Caco-2 (cell line): Measurements from ENCODE around the gene ZNHIT6. TPM values are rescaled to one million over a fixed set of nuclear protein-coding genes. Genes with fewer than 3 reads are reported as not detected.
A peak's percentile ranks its signal among the peaks of the same experiment; 100 is the strongest.
"Not testable (repeated sequence)": the region's sequence is repeated elsewhere in the genome, so short reads cannot be mapped to it uniquely, and the experiment has no call there.

ENCODE experiments used
- BruUV-seq: library from RNA; stranded (reverse); fragments of 400-500 nt; replicated peaks from 2 replicates; lab custom pipeline; 2021; lab: Mats Ljungman, UMichigan
- CTCF ChIA-PET: fragments of 300-600 bp; sonication (Branson Sonifier 250); formaldehyde crosslinking; loops from one replicate; lab custom pipeline; 2022; ENCODE audit warnings: antibody characterized with exemption; lab: Charles Lee
- POLR2A ChIA-PET: fragments of 300-600 bp; sonication (Branson Sonifier 250); formaldehyde crosslinking; loops from one replicate; lab custom pipeline; 2022; ENCODE audit warnings: antibody characterized with exemption; lab: Charles Lee
- DNase-seq, 2 experiments: peaks; one replicate each; pipeline versions ENCODE4 v3.0.0 to v3.0.0-alpha.2; 2020 to 2022
- H3K27me3 ChIP-seq: replicated peaks from 2 replicates; pipeline ENCODE4 v1.6.0; 2011; ENCODE audit warnings: low read length; ENCODE audit not compliant: control insufficient read depth, insufficient read depth
- H3K36me3 ChIP-seq: 2 replicates; pipeline ENCODE4 v1.5.1; 2011; ENCODE audit warnings: low read length; ENCODE audit not compliant: control insufficient read depth, insufficient read depth
- H3K4me1 ChIP-seq: fragments of 250-450 bp; sonication (Bioruptor Pico); 2 replicates; pipeline ENCODE4 v1.5.1; 2020; ENCODE audit warnings: mild to moderate bottlenecking
- H3K4me3 ChIP-seq: 2 replicates; pipeline ENCODE4 v1.5.1; 2011; ENCODE audit warnings: low read depth, mild to moderate bottlenecking, control low read depth, low read length
- H3K9me3 ChIP-seq: fragments of 250-450 bp; sonication (Bioruptor Pico); 2 replicates; pipeline ENCODE4 v1.5.1; 2020; ENCODE audit warnings: mild to moderate bottlenecking, moderate library complexity
- H3K27ac Mint-ChIP-seq: one replicate; pipeline ENCODE4 v1.8.0; 2022; ENCODE audit warnings: mixed read lengths; ENCODE audit not compliant: unreplicated experiment
- H3K27me3 Mint-ChIP-seq: one replicate; pipeline ENCODE4 v1.8.0; 2022; ENCODE audit warnings: mixed read lengths; ENCODE audit not compliant: insufficient read depth, unreplicated experiment
- H3K36me3 Mint-ChIP-seq: one replicate; pipeline ENCODE4 v1.8.0; 2022; ENCODE audit warnings: mild to moderate bottlenecking, mixed read lengths; ENCODE audit not compliant: insufficient read depth, unreplicated experiment
- H3K4me1 Mint-ChIP-seq: one replicate; pipeline ENCODE4 v1.8.0; 2022; ENCODE audit warnings: low read depth, mixed read lengths; ENCODE audit not compliant: unreplicated experiment
- H3K4me3 Mint-ChIP-seq: one replicate; pipeline ENCODE4 v1.8.0; 2022; ENCODE audit warnings: mild to moderate bottlenecking, moderate library complexity, mixed read lengths; ENCODE audit not compliant: unreplicated experiment
- H3K9me3 Mint-ChIP-seq: one replicate; pipeline ENCODE4 v1.8.0; 2022; ENCODE audit warnings: mixed read lengths; ENCODE audit not compliant: unreplicated experiment
- CTCF ChIP-seq, 2 experiments: fragments of 200-600 bp in 1 of 2; IDR thresholded peaks; 1 replicate in 1 of 2; 2 replicates in 1 of 2; pipeline versions ENCODE4 v1.5.1 to v1.8.0; 2011 to 2022; ENCODE audit warnings: antibody characterized with exemption in 1 of 2, control low read depth in 1 of 2, inconsistent platforms in 1 of 2, low read depth in 1 of 2, low read length in 1 of 2, mild to moderate bottlenecking in 1 of 2, moderate library complexity in 1 of 2; ENCODE audit not compliant: insufficient read depth in 1 of 2, severe bottlenecking in 1 of 2, unreplicated experiment in 1 of 2
- intact Hi-C: fragments of 100-400 bp; cut with micrococcal nuclease; formaldehyde crosslinking; loops from one replicate; pipeline ENCODE4 v1.10.0; 2022; ENCODE audit not compliant: unreplicated experiment
- total RNA-seq: library from RNA; stranded (reverse); gene quantifications from 2 replicates; pipeline ENCODE4 v1.2.3, GENCODE V29; 2022

Gene ZNHIT6
- total RNA-seq, 1 experiment from 2014 or later = 16.1 TPM

GRCh38 chr1:85718678-85719340 is 10.6 kb upstream of the ZNHIT6 start:
- no peaks in the 10 kb centered on the region for H3K27me3 ChIP-seq
- POLR2A ChIA-PET = no interaction called here
- no peak for TF ChIP-seq CTCF (IDR thresholded peaks at IDR 0.05; ENCODE audit: insufficient read depth in 1 of 2, low read depth in 1 of 2, low read length in 1 of 2, severe bottlenecking in 1 of 2, unreplicated experiment in 1 of 2)
- Mint-ChIP-seq H3K4me3 (no peak overlapping the region), H3K36me3 (no peaks in the 10 kb centered on the region), H3K9me3 (no peaks in the 10 kb centered on the region), H3K27ac (no peak overlapping the region), H3K4me1 (no peaks in the 10 kb centered on the region), H3K27me3 (no peaks in the 10 kb centered on the region)
- intact Hi-C loops = no loop called here
- CTCF ChIA-PET = no interaction called here
- H3K9me3 ChIP-seq = no peaks in the 10 kb centered on the region
- H3K4me3 ChIP-seq = no peak overlapping the region
- no peaks in the 10 kb centered on the region for H3K36me3 ChIP-seq
- BruUV-seq = no TSS peak
- DNase-seq = no peak
- H3K4me1 ChIP-seq = no peaks in the 10 kb centered on the region

GRCh38 chr1:85714418-85715114 is 6.3 kb upstream of the ZNHIT6 start:
- H3K9me3 Mint-ChIP-seq, H3K4me3 Mint-ChIP-seq, H3K27me3 Mint-ChIP-seq, H3K9me3 ChIP-seq, intact Hi-C loops, H3K36me3 ChIP-seq, CTCF ChIA-PET, H3K36me3 Mint-ChIP-seq, H3K27me3 ChIP-seq, H3K4me1 ChIP-seq, BruUV-seq, POLR2A ChIA-PET, H3K4me3 ChIP-seq, H3K4me1 Mint-ChIP-seq, H3K27ac Mint-ChIP-seq, DNase-seq: not testable (repeated sequence)

- TF ChIP-seq CTCF (IDR thresholded peaks at IDR 0.05; ENCODE audit: insufficient read depth in 1 of 2, low read depth in 1 of 2, low read length in 1 of 2, severe bottlenecking in 1 of 2, unreplicated experiment in 1 of 2) = no peak
- ChIA-PET CTCF (interaction anchor here (1.0 to 1.2 kb wide), 2 partner anchors 13 to 16 kb away, joined by 3 to 7 read pairs; no protein-coding TSS in a partner anchor), POLR2A (interaction anchor here (1.0 to 1.4 kb wide), 7 partner anchors 54 to 433 kb away, joined by 3 to 5 read pairs (median 3); partner anchors contain the start of genes BCL10 and CCN1)
- Histone ChIP-seq H3K9me3 (no peaks in the 10 kb centered on the region), H3K4me3 (peak overlapping the region; percentile 82), H3K36me3 (no peaks in the 10 kb centered on the region; the same call in 1 of the 2 replicates), H3K4me1 (no peaks in the 10 kb centered on the region), H3K27me3 (no peaks in the 10 kb centered on the region)
- H3K36me3 Mint-ChIP-seq = peaks cover 16% of the 10 kb centered on the region
- no peaks in the 10 kb centered on the region for H3K9me3 Mint-ChIP-seq
- no peak overlapping the region for H3K27ac Mint-ChIP-seq
- H3K4me1 Mint-ChIP-seq = no peaks in the 10 kb centered on the region
- peak; percentile 15 to 33 for DNase-seq
- BruUV-seq = no TSS peak
- H3K4me3 Mint-ChIP-seq = no peak overlapping the region
- no peaks in the 10 kb centered on the region for H3K27me3 Mint-ChIP-seq
- intact Hi-C loops = loop anchor here (1.0 to 5.0 kb wide), 3 partner anchors 102 to 402 kb away; no protein-coding TSS in a partner anchor
These were observed 595 bp upstream of the ZNHIT6 start for GRCh38 chr1:85708829-85709227.
